GM23338 (cell line): ENCODE data around the gene MTOR. TPM values are rescaled to one million over a fixed set of nuclear protein-coding genes. Genes with fewer than 3 reads are reported as not detected.

ENCODE experiments used
- polyA plus RNA-seq: library from polyadenylated mRNA; unstranded; fragments of >200 nt; fragmentation: Nextera tagmentation; extraction: Ambion mirVana; gene quantifications from 2 replicates; pipeline ENCODE4 v1.2.1, GENCODE V29; 2016
- small RNA-seq: library from RNA; depleted of rRNA; stranded (forward); fragments of <200 nt; gene quantifications from one replicate; pipeline ENCODE3, GENCODE V24; 2014; ENCODE audit warnings: low replicate concordance
- total RNA-seq: library from RNA; depleted of rRNA; stranded (reverse); fragments of >200 nt; shearing (Covaris generic); gene quantifications from 2 replicates; pipeline ENCODE4 v1.2.3, GENCODE V29; 2014; rRNA removed

MTOR gene
- total and polyA plus RNA-seq, 2 experiments from 2014 or later, result 22.8 to 98.0 TPM

Small RNA genes within 50 kb of the gene (small RNA-seq; reads per million reads assigned to genes)
- not detected for gene RNU6-291P
- 0.20 reads per million for gene RNU6-537P
- gene RPL39P6, result not detected

Other genes starting within 250 kb of the MTOR start
- gene TARDBP, start 249.9 kb downstream of the MTOR start, total RNA-seq, result 258 and 313 TPM in 2 replicates
- 171 and 204 TPM in 2 replicates for gene TARDBP, start 249.9 kb downstream of the MTOR start, polyA plus RNA-seq
- gene MASP2, start 215.3 kb downstream of the MTOR start, total RNA-seq, result 0.31 and 1.5 TPM in 2 replicates
- 0.71 and 0.78 TPM in 2 replicates for gene MASP2, start 215.3 kb downstream of the MTOR start, polyA plus RNA-seq
- gene SRM, start 202.5 kb downstream of the MTOR start, total RNA-seq, result 144 and 170 TPM in 2 replicates
- gene SRM, start 202.5 kb downstream of the MTOR start, polyA plus RNA-seq, result 253 and 313 TPM in 2 replicates
- 59.5 and 72.9 TPM in 2 replicates for gene EXOSC10, start 162.7 kb downstream of the MTOR start, total RNA-seq
- 39.3 and 55.5 TPM in 2 replicates for gene EXOSC10, start 162.7 kb downstream of the MTOR start, polyA plus RNA-seq
- gene ANGPTL7, start 73.2 kb downstream of the MTOR start, total RNA-seq, result not detected in 2 replicates
- 0.13 TPM in 1 of 2 replicates, not detected in the other for gene ANGPTL7, start 73.2 kb downstream of the MTOR start, polyA plus RNA-seq
- 28.6 and 31.6 TPM in 2 replicates for gene UBIAD1, start 10.6 kb upstream of the MTOR start, total RNA-seq
- gene UBIAD1, start 10.6 kb upstream of the MTOR start, polyA plus RNA-seq, result 13.0 and 13.7 TPM in 2 replicates
- 7.8 and 11.1 TPM in 2 replicates for gene DISP3, start 216.6 kb upstream of the MTOR start, total RNA-seq
- 3.2 and 3.9 TPM in 2 replicates for gene DISP3, start 216.6 kb upstream of the MTOR start, polyA plus RNA-seq